Measurements from ENCODE around the gene DCC. TPM values are rescaled to one million over a fixed set of nuclear protein-coding genes. Genes with fewer than 3 reads are reported as not detected.

Gene DCC
- total RNA-seq, 1 experiment from 2014 or later = not detected

- H3K27me3 ChIP-seq (ENCODE audit: insufficient read depth, low read length) = no peaks in the 10 kb centered on the region
- ATAC-seq = no peak
- no peak overlapping the region for H3K9ac ChIP-seq (ENCODE audit: low read length)
- ChIA-PET POLR2A (no interaction called here), RAD21 (ENCODE audit: low non-redundant PET in 1 of 2, low total read pairs in 2 of 2, uncharacterized antibody in 2 of 2, unreplicated experiment in 2 of 2) (no interaction called here), CTCF (no interaction called here)
- H3K27ac ChIP-seq (ENCODE audit: low read depth, low read length) = no peak overlapping the region
- no peaks in the 10 kb centered on the region for H3K9me2 ChIP-seq (ENCODE audit: insufficient read depth)
- no TSS peak for BruUV-seq (replicated peaks)
- no peak for TF ChIP-seq RAD21 (IDR thresholded peaks at IDR 0.05; ENCODE audit: low read depth)
- TF ChIP-seq CBX3 (IDR thresholded peaks at IDR 0.05; ENCODE audit: low read depth) = no peak
- TF ChIP-seq SP1 (IDR thresholded peaks at IDR 0.05; ENCODE audit: low read depth) = no peak
- TF ChIP-seq, protein P1, sequence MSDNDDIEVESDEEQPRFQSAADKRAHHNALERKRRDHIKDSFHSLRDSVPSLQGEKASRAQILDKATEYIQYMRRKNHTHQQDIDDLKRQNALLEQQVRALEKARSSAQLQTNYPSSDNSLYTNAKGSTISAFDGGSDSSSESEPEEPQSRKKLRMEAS (IDR thresholded peaks at IDR 0.05) = no peak
- TF ChIP-seq ZNF274 (IDR thresholded peaks at IDR 0.05; ENCODE audit: low read depth, low read length) = no peak
- TF ChIP-seq, protein P2, sequence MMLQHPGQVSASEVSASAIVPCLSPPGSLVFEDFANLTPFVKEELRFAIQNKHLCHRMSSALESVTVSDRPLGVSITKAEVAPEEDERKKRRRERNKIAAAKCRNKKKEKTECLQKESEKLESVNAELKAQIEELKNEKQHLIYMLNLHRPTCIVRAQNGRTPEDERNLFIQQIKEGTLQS (IDR thresholded peaks at IDR 0.05) = no peak
- no peak for TF ChIP-seq YY1 (IDR thresholded peaks at IDR 0.05; ENCODE audit: extremely low read depth, insufficient replicate concordance, low read depth, low read length)
- no peak for TF ChIP-seq TCF7L2 (IDR thresholded peaks at IDR 0.05; ENCODE audit: borderline replicate concordance, extremely low read depth, insufficient read depth, insufficient read length)
- TF ChIP-seq EZH2phosphoT487 (IDR thresholded peaks at IDR 0.05; ENCODE audit: borderline replicate concordance) = no peak
- TF ChIP-seq, protein P3, sequence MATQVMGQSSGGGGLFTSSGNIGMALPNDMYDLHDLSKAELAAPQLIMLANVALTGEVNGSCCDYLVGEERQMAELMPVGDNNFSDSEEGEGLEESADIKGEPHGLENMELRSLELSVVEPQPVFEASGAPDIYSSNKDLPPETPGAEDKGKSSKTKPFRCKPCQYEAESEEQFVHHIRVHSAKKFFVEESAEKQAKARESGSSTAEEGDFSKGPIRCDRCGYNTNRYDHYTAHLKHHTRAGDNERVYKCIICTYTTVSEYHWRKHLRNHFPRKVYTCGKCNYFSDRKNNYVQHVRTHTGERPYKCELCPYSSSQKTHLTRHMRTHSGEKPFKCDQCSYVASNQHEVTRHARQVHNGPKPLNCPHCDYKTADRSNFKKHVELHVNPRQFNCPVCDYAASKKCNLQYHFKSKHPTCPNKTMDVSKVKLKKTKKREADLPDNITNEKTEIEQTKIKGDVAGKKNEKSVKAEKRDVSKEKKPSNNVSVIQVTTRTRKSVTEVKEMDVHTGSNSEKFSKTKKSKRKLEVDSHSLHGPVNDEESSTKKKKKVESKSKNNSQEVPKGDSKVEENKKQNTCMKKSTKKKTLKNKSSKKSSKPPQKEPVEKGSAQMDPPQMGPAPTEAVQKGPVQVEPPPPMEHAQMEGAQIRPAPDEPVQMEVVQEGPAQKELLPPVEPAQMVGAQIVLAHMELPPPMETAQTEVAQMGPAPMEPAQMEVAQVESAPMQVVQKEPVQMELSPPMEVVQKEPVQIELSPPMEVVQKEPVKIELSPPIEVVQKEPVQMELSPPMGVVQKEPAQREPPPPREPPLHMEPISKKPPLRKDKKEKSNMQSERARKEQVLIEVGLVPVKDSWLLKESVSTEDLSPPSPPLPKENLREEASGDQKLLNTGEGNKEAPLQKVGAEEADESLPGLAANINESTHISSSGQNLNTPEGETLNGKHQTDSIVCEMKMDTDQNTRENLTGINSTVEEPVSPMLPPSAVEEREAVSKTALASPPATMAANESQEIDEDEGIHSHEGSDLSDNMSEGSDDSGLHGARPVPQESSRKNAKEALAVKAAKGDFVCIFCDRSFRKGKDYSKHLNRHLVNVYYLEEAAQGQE (IDR thresholded peaks at IDR 0.05; ENCODE audit: low read depth) = no peak
- no peak for TF ChIP-seq CEBPB (IDR thresholded peaks at IDR 0.05; ENCODE audit: low read depth)
- TF ChIP-seq SIN3A (IDR thresholded peaks at IDR 0.05; ENCODE audit: low read depth) = no peak
- no peaks in the 10 kb centered on the region for H3K79me2 ChIP-seq (ENCODE audit: insufficient read depth, low read length)
- H3K4me3 ChIP-seq (replicated peaks in 1 of 2; ENCODE audit: low read depth in 1 of 2, low read length in 2 of 2) = no peak overlapping the region
- H3K4me2 ChIP-seq (ENCODE audit: low read length) = no peak overlapping the region
- no peak for DNase-seq (ENCODE audit: low read depth, low spot score)
- no peaks in the 10 kb centered on the region for H4K20me1 ChIP-seq (ENCODE audit: insufficient read depth)
- H2AFZ ChIP-seq (ENCODE audit: low read depth, low read length, poor library complexity, severe bottlenecking) = no peak overlapping the region
- intact Hi-C loops (cut with micrococcal nuclease) = no loop called here
- no peaks in the 10 kb centered on the region for H3K4me1 ChIP-seq (ENCODE audit: control insufficient read depth in 1 of 2, insufficient read depth in 2 of 2, low read length in 2 of 2)
- no peaks in the 10 kb centered on the region for H3K36me3 ChIP-seq (ENCODE audit: control insufficient read depth in 1 of 2, insufficient read depth in 2 of 2, low read length in 2 of 2)
- H3K9me3 ChIP-seq (ENCODE audit: control insufficient read depth in 1 of 2, insufficient read depth in 1 of 2, low read depth in 1 of 2, low read length in 2 of 2) = peaks cover 0 to 12% of the 10 kb centered on the region in 2 experiments; a peak in 2 of 4 replicates
Observed at GRCh38 chr18:53322163-53322562, 982.2 kb downstream of the DCC start.

Measured in HCT116 (cell line).